Heart right ventricle (tissue), 16 donors: ENCODE results near the gene CARHSP1. TPM values are rescaled to one million over a fixed set of nuclear protein-coding genes. Genes with fewer than 3 reads are reported as not detected.

ENCODE experiments used
- ATAC-seq, 8 donors: fragments of 200-7000 bp; cut with Tn5 transposase; one replicate each; pipeline ENCODE4 v1.9.1; 2020; ENCODE audit warnings: mild to moderate bottlenecking in 8 of 8, moderate library complexity in 8 of 8, moderate number of reproducible peaks in 1 of 8
- DNase-seq, 2 donors: peaks; one replicate each; pipeline ENCODE4 v3.0.0-alpha.2; 2020
- H3K27ac ChIP-seq, 10 donors: fragments of 200-600 bp; sonication (generic) in 2 of 10; one replicate each; pipeline versions ENCODE4 v1.5.0 to v1.8.0; 2020 to 2022; ENCODE audit warnings: mild to moderate bottlenecking in 3 of 10
- H3K27me3 ChIP-seq, 7 donors: fragments of 200-600 bp; one replicate each; pipeline ENCODE4 v1.8.0; 2021 to 2022; ENCODE audit warnings: mild to moderate bottlenecking in 2 of 7
- H3K36me3 ChIP-seq, 9 donors: fragments of 200-600 bp; sonication (generic) in 1 of 9; one replicate each; pipeline versions ENCODE4 v1.5.0 to v1.8.0; 2020 to 2022; ENCODE audit warnings: mild to moderate bottlenecking in 2 of 9
- H3K4me1 ChIP-seq, 9 donors: fragments of 200-600 bp; sonication (generic) in 1 of 9; one replicate each; pipeline versions ENCODE4 v1.5.0 to v1.8.0; 2020 to 2022; ENCODE audit warnings: mild to moderate bottlenecking in 4 of 9
- H3K4me3 ChIP-seq, 10 donors: fragments of 200-600 bp; sonication (generic) in 2 of 10; one replicate each; pipeline versions ENCODE4 v1.5.0 to v1.8.0; 2020 to 2022; ENCODE audit warnings: mild to moderate bottlenecking in 7 of 10, moderate library complexity in 2 of 10
- H3K9me3 ChIP-seq, 11 donors: fragments of 200-600 bp in 10 of 11; sonication (generic) in 2 of 11; one replicate each; pipeline versions ENCODE4 v1.5.0 to v1.8.0; 2013 to 2022; ENCODE audit warnings: mild to moderate bottlenecking in 2 of 11, control low read depth in 1 of 11, moderate library complexity in 1 of 11
- CTCF ChIP-seq, 9 donors: fragments of 200-600 bp; sonication (generic) in 2 of 9; IDR thresholded peaks; one replicate each; pipeline versions ENCODE4 v1.5.0 to v1.8.0; 2021 to 2022; ENCODE audit warnings: antibody characterized with exemption in 9 of 9, mild to moderate bottlenecking in 5 of 9, moderate library complexity in 1 of 9
- WGBS, 2 donors: extraction: QIAGEN DNeasy Blood & Tissue Kit; methylation state at CpG; one replicate each; pipeline ENCODE4 v1.1.7; 2013; ENCODE audit warnings: inconsistent platforms in 1 of 2; 5-methylcytosine and 5-hydroxymethylcytosine counted together
- intact Hi-C, 10 donors: fragments of 100-400 bp; cut with DNase I; formaldehyde crosslinking; loops; one replicate each; pipeline versions ENCODE4 v1.11.1 to v1.14.2; 2022
- polyA plus RNA-seq, 2 donors: library from polyadenylated mRNA; stranded (reverse); fragments of 200-250 nt; gene quantifications; one replicate each; pipeline ENCODE4 v1.2.3, GENCODE V29; 2013
- total RNA-seq, 10 donors: library from RNA; stranded (reverse); fragmentation: NEBNext Ultra II Directional in 3 of 10; extraction: Animal tissue kit (Norgen Biotek cat#: 25700) in 3 of 10; gene quantifications; one replicate each; pipeline versions ENCODE4 v1.2.1 to v1.2.4, GENCODE V29; 2021 to 2023
- donor health status: Arrhythmogenic right ventricular cardiomyopathy.
- donor health status: ischemic (EF 13 %, LVEDD 7.1; RV severe dilation, severe dysfunction).
- donor health status: healthy with polysubstance abuse.
- donor health status: DM: no; HTN: yes; CAD: no.
- donor health status: DM: no; HTN: no; CAD: no.
- donor health status: ischemic (EF 25% LVEDD 6.9; RV normal size, moderate dysfunction).
- donor health status: ischemic (EF 25% LVEDD 5.7; RV mildly dilated, moderate dysfunction).
- donor health status: healthy.
- donor health status: DM: yes; HTN: yes; CAD: no.
- donor health status: Ischemic cardiomyopathy.
- donor health status: ischemic (EF 35%, LVEDD 5.7; RV mildly dilated, moderate dysfunction).
- donor health status: nonischemic (EF 11% LVEDD 7.7; RV severe dilation, severe dysfunction).
- donor health status: DM: yes; HTN: yes; CAD: no.
- donor health status: PGD.
- donor health status: ischemic (EF 29% LVEDD 5.4; RV normal size, mild dysfunction).
- donor health status: nonischemic (EF 23%, LVEDD 6.1; RV moderate dilation, normal function).

CARHSP1 gene
- total and polyA plus RNA-seq, 12 donors: 12.7 to 76.3 (median 28.8) TPM

DNA sequence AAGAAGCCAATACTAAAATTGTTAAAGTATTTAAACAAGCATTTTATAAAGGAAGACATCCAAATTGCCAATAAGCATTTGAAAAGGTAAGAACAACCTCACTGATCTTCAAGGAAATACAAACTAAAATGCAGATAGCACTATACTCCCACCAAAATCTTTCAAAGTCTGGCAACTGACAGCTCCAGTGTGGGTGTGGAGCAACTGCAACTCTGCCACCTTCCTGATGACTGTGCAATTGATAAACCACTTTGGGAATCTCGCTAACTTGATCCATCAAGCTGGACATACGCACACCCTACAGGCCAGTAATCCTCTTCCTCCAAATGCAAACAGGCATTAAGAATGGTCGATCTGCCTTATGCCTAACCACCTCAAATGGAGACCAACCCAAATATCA is 45.3 kb upstream of the CARHSP1 start:
- Histone ChIP-seq H3K9me3 (no peaks in the 10 kb centered on the region), H3K27me3 (no peaks in the 10 kb centered on the region), H3K4me1 (peaks cover 0 to under 1% (median 0%) of the 10 kb centered on the region in 9 donors), H3K4me3 (no peak overlapping the region), H3K36me3 (peaks cover 0 to 100% (median 68%) of the 10 kb centered on the region in 9 donors), H3K27ac (no peak overlapping the region)
- WGBS, 2 donors: 94 to 96% methylated on average over 3 of the region's 3 CpGs
- no peak for TF ChIP-seq CTCF (IDR thresholded peaks at IDR 0.05)
- intact Hi-C loops: loop anchor here in 2 of 10 donors (5.0 to 10.0 kb wide), 3 partner anchors 48 to 221 kb away; partner anchors contain the start of gene USP7 (in 1 of the 2)
- ATAC-seq (no peak), DNase-seq (no peak)

- no peaks in the 10 kb centered on the region for H3K27me3 ChIP-seq
- no peak for DNase-seq
- no peak for TF ChIP-seq CTCF (IDR thresholded peaks at IDR 0.05)
- no peaks in the 10 kb centered on the region for H3K9me3 ChIP-seq
- no peak overlapping the region for H3K4me3 ChIP-seq
- peaks cover 0 to 7% (median 0%) of the 10 kb centered on the region in 9 donors for H3K4me1 ChIP-seq
- no peak for ATAC-seq
- 94 to 97% methylated on average over 4 of the region's 4 CpGs for WGBS, 2 donors
- no peak overlapping the region for H3K27ac ChIP-seq
- intact Hi-C loops: loop anchor here in 2 of 10 donors (5.0 to 10.0 kb wide), 3 partner anchors 50 to 222 kb away; partner anchors contain the start of gene USP7 (in 1 of the 2)
- H3K36me3 ChIP-seq: peaks cover 0 to 100% (median 72%) of the 10 kb centered on the region in 9 donors
Measured at GRCh38 chr16:8912793-8913192, 44.0 kb upstream of the CARHSP1 start.

DNA sequence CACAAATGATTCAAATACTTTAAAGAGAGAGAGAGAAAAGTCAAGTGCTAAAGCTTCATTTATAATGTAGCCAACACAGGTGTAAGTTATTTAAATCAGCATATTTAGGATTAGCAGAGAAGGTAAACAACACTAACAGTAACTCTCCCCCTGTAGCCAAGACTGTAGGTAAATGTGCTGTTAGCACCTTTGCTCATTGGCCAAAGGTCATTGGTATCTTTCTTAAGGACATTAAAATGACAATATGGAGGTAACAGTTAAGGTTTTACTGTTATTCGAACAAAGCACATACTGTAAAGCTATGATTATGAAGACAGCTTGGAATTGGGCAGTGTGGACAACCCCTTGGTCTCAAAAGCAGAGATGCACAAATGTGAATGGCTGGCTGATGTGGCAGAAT is 42.0 kb upstream of the CARHSP1 start:
- TF ChIP-seq CTCF (IDR thresholded peaks at IDR 0.05): no peak
- ATAC-seq: no peak
- intact Hi-C loops: loop anchor here in 2 of 10 donors (5.0 to 10.0 kb wide), 3 partner anchors 51 to 224 kb away; partner anchors contain the start of gene USP7 (in 1 of the 2)
- Histone ChIP-seq H3K4me3 (no peak overlapping the region), H3K9me3 (no peaks in the 10 kb centered on the region), H3K27me3 (no peaks in the 10 kb centered on the region), H3K4me1 (peaks cover 0 to 7% (median 0%) of the 10 kb centered on the region in 9 donors), H3K36me3 (peaks cover 0 to 100% (median 70%) of the 10 kb centered on the region in 9 donors), H3K27ac (no peak overlapping the region)
- no peak for DNase-seq
- WGBS, 2 donors: 92 to 94% methylated on average over 1 of the region's 1 CpG

GRCh38 chr16:8908810-8909468 is 40.1 kb upstream of the CARHSP1 start:
- ATAC-seq: peak in 1 of 8 donors; percentile 29
- 86 to 88% methylated on average over 8 of the region's 8 CpGs for WGBS, 2 donors
- no peak overlapping the region for H3K4me3 ChIP-seq
- no peak overlapping the region for H3K27ac ChIP-seq
- intact Hi-C loops: loop anchor here in 4 of 10 donors (5.0 to 10.0 kb wide), 2 partner anchors 53 to 96 kb away; partner anchors contain the start of gene USP7 (in 1 of the 4)
- H3K4me1 ChIP-seq: peaks cover 0 to 7% (median 0%) of the 10 kb centered on the region in 9 donors
- H3K27me3 ChIP-seq: no peaks in the 10 kb centered on the region
- H3K9me3 ChIP-seq: no peaks in the 10 kb centered on the region
- no peak for DNase-seq
- H3K36me3 ChIP-seq: peaks cover 0 to 100% (median 71%) of the 10 kb centered on the region in 9 donors
- TF ChIP-seq CTCF (IDR thresholded peaks at IDR 0.05): no peak
